GM21423 (cell line): Measurements from ENCODE around the gene GNG4.
"Not testable (repeated sequence)": the region's sequence is repeated elsewhere in the genome, so short reads cannot be mapped to it uniquely, and the experiment has no call there.

Experiments
- ATAC-seq: cut with Tn5 transposase; IDR thresholded peaks from one replicate; pipeline ENCODE4 v1.9.1; 2021; ENCODE audit warnings: mild to moderate bottlenecking, moderate library complexity; ENCODE audit not compliant: unreplicated experiment

GNG4 gene

DNA sequence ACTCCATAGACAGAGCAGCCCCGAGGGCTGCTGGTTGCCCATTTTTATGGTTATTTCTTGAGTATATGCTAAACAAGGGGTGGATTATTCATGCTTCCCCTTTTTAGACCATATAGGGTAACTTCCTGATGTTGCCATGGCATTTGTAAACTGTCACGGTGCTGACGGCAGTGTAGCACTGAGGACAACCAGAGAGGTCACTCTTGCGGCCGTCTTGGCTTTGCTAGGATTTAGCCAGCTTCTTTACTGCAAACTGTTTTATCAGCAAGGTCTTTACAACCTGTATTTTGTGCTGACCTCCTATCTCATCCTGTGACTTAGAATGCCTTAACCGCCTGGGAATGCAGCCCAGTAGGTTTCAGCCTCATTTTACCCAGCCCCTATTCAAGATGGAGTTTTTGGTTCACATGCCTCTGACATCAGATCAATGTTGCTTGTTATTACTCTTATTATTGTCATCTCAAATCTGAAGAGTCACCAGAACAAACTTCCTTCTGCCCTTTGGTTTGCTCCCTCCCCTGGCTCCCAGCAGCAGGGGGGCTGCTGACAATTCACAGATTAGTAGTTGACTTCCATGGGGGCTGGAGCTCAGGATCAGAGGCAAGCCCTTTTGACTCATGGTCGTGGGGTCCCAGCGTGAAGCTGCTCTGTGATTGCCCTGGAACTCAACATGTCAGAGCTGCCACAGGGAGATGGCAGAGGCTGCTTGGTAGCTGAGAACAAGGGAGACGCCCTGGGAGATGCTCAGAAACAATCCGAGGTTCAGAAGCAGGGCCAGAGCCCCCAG, 103.0 kb downstream of the GNG4 start:
- not testable (repeated sequence) for ATAC-seq

- ATAC-seq: no peak
Measured at GRCh38 chr1:235545292-235545930, 104.2 kb downstream of the GNG4 start.

DNA sequence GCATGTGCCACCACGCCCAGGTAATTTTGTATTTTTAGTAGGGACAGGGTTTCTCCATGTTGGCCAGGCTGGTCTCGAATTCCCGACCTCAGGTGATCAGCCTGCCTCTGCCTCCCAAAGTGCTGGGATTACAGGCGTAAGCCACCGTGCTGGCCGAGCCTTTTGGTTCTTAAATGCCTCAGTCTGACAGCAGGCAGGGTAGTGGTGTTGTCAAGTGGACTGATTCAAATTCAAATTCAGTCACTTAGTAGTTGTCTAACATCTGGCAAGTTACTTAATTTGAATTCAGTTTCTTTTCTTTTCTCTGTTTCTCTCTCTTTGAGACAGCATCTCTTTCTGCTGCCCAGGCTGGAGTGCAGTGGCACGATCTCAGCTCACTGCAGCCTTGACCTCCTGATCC, 106.7 kb downstream of the GNG4 start:
- ATAC-seq: not testable (repeated sequence)

- ATAC-seq: no peak
Measured at GRCh38 chr1:235533476-235534168, 116.0 kb downstream of the GNG4 start.

GRCh38 chr1:235532360-235532759, 117.2 kb downstream of the GNG4 start:
- no peak for ATAC-seq

GRCh38 chr1:235527196-235527814, 122.3 kb downstream of the GNG4 start:
- ATAC-seq: no peak

- no peak for ATAC-seq
Measured at GRCh38 chr1:235525314-235525713, 124.3 kb downstream of the GNG4 start.

DNA sequence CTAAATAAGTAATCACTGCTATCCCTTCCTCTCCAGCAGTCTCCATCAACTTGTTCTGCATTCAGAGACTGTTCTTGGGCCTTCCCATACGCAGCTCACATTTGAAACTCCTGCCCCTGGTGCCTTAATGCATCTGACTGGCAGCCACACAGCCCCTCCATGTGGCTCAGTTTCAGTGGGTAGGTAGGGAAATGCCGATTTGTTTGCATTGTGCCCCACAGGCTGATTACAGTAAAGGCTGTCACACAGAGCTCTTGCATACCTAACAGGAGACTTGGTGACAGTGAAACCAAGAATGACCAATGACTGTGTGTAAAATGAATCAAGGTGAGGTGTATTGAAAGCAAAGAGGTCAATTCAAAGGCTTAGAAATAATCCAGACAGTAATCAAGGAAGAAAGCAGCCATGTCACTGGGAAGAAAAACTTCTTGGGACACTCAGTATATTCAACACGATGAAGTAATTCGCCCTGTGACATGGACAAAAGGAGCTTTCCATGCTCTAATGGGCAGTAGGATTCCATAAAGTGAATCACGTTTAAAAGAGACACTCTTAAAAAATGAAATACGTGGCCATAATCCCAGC, 132.6 kb downstream of the GNG4 start:
- ATAC-seq: no peak

DNA sequence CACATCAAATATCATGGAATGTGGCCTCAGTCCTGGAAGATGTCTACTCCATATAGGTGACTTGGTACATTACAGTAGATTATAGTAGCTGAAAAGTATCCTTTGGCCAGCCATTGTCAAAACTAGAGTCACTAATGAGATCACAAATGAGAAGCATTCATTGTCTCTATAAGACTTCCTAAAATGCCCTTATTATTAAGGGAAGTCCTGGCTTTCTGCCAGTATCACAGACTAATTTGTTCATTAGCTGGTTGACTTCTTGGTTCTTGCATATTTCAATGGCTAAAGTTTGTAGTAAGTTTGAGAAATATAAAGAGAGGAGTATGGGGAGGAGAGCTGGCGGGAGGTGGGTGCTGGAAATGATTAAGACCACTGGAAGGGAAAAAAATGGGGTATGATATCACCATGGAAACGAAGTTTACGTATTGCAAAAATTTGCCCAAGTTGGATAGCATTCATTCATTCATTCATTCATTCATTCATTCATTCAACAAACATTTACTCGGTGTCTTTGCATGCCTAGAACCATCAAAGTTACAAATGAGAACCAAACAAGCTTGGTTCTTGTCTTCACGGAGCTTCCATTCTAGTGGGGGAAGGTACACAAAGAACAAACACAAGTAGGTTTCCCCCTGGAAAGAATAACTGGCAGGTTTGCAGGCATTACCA, 133.6 kb downstream of the GNG4 start:
- no peak for ATAC-seq

DNA sequence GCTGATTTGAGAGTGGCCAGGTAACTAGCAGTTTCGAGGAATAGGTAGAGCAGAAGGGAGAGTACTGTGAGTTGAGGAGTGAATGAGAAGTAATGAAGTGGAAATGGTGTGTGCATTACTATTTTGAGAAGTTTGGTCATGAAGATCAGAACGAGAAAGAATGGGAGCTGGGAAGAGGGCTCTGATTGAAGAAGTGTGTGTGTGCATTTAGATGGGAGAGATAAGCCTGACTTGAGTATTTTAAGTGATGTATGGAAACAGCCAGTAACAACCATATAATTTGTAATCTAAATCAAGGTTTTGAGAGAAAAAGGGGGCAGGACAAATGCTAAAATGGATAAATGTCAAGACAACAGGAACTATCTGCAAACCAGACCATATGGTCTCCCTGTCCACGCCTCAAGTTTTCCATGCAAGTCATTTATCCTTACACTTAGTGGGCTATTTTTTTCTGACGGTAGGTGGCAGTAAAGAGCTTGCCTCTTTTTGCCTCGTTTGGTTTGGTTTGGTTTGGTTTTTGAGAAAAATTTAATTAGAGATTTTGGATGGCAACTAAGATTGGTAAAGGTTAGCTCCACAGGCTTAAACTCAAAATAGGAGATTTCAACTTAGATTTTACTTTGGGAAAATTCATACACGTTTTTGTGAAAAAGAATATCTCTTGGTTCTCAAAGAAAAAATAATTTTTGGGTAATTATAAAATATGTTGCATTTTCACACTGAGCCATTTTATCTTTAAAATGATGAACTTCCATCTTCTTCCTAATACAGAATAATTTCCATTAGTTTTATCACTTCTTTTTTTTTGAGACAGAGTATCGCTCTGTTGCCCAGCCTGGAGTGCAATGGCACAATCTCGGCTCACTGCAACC, 135.9 kb downstream of the GNG4 start:
- ATAC-seq: no peak

DNA sequence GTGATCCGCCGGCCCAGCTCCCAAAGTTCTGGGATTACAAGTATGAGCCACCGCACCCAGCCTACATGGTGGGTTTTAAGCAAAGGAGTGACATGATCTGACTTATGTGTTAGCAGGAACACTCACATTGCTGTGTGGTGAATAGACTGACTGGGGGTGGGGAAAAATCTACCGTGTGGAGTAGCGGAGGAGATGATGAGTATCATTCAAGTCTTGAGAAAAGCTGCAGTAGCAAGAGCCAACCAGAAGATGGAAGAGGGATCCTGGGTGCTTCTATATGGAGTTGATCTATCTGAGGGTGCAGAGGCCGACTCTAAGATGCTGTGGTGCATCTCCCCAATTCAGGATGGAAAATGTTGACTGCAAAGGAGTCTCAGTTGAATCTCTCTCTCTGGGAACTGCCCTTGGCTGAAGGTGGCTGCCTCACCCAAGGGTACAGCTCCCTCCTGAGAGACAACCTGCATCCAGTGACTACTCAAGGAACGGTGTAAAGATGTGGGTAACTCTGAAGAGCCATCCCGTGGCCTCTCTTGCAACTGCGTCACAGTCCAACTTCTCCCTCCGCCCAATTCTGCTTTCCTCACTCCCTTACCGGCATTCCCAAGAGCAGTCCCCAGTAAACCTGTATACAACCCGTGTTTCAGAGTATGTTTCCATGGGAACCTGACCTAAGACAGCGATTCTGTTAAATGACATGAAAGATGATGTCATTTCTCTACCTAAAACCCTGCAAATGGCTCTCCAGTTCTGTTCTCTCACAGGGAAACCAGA, 137.9 kb downstream of the GNG4 start:
- ATAC-seq: no peak

DNA sequence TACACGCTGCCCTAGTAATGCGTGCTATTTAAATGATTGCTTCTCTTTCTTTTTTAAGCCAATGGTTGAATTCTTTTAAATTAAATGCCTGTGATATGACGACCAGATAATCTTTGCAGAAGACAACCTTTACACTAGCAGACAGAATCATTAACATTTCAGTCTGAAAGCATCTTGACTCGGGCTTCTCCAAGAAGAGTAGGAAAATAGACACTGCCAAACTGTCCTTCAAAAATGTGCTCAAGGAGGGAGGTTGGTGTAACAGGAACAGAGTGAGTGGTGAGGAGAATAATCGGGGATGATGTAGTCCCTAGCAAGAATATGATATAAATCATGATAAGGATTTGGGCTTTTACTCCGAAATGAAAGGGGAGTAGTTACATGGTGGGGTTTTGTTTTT, 138.8 kb downstream of the GNG4 start:
- no peak for ATAC-seq

GRCh38 chr1:235507623-235508022, 142.0 kb downstream of the GNG4 start:
- no peak for ATAC-seq

- peak; percentile 72 for ATAC-seq
Measured at GRCh38 chr1:235504494-235505222, 144.9 kb downstream of the GNG4 start.

- peak; percentile 41 for ATAC-seq
Measured at GRCh38 chr1:235504122-235504493, 145.5 kb downstream of the GNG4 start, which contains the start of gene B3GALNT2. TSS of gene B3GALNT2 (minus strand) at chr1:235504452. CDS start at chr1:235504252, 200 bp downstream.

DNA sequence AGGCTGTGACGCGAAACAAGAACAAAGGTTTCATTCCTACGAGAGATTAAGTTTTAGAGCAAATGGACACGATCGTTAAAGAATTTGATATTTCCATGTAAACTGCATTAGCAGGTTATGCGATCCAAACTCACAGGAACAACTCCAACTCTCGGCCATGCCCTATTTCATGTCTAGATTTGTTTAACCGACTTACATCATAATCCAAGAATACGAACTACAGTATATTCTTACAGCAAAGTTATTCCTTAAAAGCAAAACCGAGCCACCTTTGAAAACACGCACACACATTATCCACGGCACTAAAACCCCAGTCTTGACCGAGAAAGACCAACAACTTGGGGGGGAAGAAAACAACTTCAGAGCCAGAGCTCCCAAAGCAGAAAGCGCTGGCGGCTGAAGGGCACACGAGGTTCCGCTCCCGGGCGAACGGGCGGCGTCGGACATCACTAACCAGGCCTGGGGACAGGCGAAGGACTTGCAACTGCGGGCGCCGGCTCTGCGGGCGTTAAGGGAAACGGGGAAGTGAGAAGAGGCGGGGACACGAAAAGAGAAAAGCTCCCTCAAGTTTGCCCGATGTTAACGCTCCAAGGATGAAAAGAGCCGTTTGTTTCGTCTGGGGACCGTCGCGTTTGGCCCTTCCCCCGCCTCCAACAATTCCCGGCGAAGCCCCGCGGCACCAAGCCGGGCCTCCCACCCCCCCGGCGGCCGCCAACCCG, 146.0 kb downstream of the GNG4 start:
- ATAC-seq: peak; percentile 13

DNA sequence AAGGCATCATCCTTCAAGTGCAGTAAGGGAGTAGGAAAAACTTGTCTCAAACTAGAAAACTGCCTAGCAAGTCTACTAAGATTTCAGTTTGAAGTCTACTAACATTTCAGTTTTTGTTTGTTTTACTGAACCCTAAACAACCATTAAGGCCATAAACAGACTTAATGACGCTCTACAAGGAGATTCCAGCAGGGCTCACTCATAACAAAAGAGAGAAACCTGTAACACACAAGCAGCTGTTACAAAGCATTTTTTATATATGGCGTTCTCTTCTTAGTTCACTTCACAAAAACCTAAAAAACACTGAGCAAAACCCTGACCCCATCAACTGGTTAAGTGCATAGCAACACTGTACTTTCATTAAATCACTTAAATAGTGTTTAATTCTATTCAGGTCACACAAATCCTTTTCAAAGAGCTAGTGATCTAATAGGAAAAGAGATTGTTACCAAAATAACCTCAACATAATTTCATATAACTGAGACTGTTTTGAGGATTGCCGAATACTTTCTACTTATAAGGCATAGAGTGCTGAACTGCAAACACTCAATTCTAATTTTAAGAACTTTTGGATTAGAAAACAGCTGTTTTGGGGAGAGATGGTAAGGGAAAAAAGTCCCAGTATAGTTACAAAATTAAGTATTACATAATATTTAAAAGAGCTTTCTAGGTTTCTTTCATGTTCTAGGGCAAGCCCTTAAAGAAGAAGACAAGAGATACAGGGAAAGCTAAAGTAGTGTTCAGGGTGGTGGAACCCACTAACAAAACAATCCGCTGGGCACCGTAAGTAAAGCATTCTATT, 146.8 kb downstream of the GNG4 start:
- ATAC-seq: no peak
